Measurements from ENCODE around the gene SCCPDH. TPM values are rescaled to one million over a fixed set of nuclear protein-coding genes. Genes with fewer than 3 reads are reported as not detected.

The SCCPDH gene
- total and polyA plus RNA-seq, 2 donors (not counting 1 experiment from before 2014, with no cell fraction given): 1.7 to 6.6 TPM

DNA sequence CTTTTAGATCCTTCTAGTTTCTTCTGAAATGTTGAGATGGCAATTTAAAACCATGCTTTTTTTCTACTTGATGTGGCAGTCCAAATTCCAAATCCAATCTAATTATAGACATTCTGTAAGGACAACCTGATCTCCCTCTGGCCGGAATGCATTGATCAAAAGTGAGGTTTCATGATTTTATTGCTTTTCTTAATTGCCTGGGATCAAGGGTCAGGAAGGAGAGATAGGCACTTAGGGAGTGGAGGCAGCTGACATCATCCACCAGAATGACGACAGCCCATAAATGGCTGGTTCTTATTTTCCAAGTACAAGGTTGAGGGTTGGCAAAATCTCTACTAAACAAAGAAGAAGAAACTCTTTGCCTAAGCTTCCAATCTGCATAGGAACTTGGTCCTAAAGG, 46.4 kb upstream of the SCCPDH start:
- TF ChIP-seq, protein P1, sequence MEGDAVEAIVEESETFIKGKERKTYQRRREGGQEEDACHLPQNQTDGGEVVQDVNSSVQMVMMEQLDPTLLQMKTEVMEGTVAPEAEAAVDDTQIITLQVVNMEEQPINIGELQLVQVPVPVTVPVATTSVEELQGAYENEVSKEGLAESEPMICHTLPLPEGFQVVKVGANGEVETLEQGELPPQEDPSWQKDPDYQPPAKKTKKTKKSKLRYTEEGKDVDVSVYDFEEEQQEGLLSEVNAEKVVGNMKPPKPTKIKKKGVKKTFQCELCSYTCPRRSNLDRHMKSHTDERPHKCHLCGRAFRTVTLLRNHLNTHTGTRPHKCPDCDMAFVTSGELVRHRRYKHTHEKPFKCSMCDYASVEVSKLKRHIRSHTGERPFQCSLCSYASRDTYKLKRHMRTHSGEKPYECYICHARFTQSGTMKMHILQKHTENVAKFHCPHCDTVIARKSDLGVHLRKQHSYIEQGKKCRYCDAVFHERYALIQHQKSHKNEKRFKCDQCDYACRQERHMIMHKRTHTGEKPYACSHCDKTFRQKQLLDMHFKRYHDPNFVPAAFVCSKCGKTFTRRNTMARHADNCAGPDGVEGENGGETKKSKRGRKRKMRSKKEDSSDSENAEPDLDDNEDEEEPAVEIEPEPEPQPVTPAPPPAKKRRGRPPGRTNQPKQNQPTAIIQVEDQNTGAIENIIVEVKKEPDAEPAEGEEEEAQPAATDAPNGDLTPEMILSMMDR (IDR thresholded peaks at IDR 0.05): no peak
- no peak for TF ChIP-seq EZH2 (IDR thresholded peaks at IDR 0.05; ENCODE audit: borderline replicate concordance, insufficient read depth, low read depth, low read length, poor library complexity, severe bottlenecking)
- intact Hi-C loops (cut with micrococcal nuclease): no loop called here
- H3K9me3 ChIP-seq (ENCODE audit: control extremely low read depth in 1 of 3, control insufficient read depth in 2 of 3, insufficient read depth in 1 of 3, low read length in 2 of 3): peaks cover 0 to 3% (median 0%) of the 10 kb centered on the region in 3 donors
- POLR2A ChIA-PET: no interaction called here
- H3K36me3 ChIP-seq (replicated peaks in 1 of 2; ENCODE audit: control extremely low read depth in 1 of 2, control insufficient read depth in 1 of 2, extremely low read depth in 1 of 2, insufficient read depth in 2 of 2, low read length in 1 of 2): no peaks in the 10 kb centered on the region
- no peaks in the 10 kb centered on the region for H3K79me2 ChIP-seq (ENCODE audit: control insufficient read depth, insufficient read depth, low read length)
- WGBS (ENCODE audit: insufficient coverage): 100% methylated on average over 1 of the region's 2 CpGs
- CTCF ChIA-PET: no interaction called here
- H3K27me3 Mint-ChIP-seq: no peaks in the 10 kb centered on the region
- no peak overlapping the region for H3K4me3 ChIP-seq (ENCODE audit: control extremely low read depth in 1 of 5, extremely low read depth in 1 of 5, insufficient read depth in 1 of 5, low read depth in 2 of 5, low read length in 4 of 5)
- DNase-seq (no peak), ATAC-seq (ENCODE audit: low read depth) (no peak)
- no peak overlapping the region for H3K4me2 ChIP-seq (replicated peaks; ENCODE audit: low read depth, low read length, poor library complexity, severe bottlenecking)
- H3K4me1 ChIP-seq (ENCODE audit: control insufficient read depth in 2 of 2, insufficient read depth in 2 of 2, low read length in 2 of 2): peaks cover 3 to 8% of the 10 kb centered on the region in 2 donors
- no peaks in the 10 kb centered on the region for H3K9me3 Mint-ChIP-seq (ENCODE audit: insufficient read depth)
- H3K9ac ChIP-seq (ENCODE audit: low read length): no peak overlapping the region
- H3K27me3 ChIP-seq (replicated peaks in 1 of 4; ENCODE audit: control extremely low read depth in 1 of 4, control insufficient read depth in 3 of 4, insufficient read depth in 4 of 4, low read length in 3 of 4): no peaks in the 10 kb centered on the region
- H3K4me1 Mint-ChIP-seq: peaks cover 20% of the 10 kb centered on the region
- H4K20me1 ChIP-seq (ENCODE audit: control insufficient read depth, insufficient read depth, low read length, poor library complexity, severe bottlenecking): no peaks in the 10 kb centered on the region
- H3K27ac Mint-ChIP-seq: no peak overlapping the region
- no peak overlapping the region for H3K4me3 Mint-ChIP-seq
- no peak overlapping the region for H2AFZ ChIP-seq (ENCODE audit: insufficient read depth, low read depth, low read length, poor library complexity, severe bottlenecking)
- H3K27ac ChIP-seq (ENCODE audit: low read length in 2 of 2): no peak overlapping the region

DNA sequence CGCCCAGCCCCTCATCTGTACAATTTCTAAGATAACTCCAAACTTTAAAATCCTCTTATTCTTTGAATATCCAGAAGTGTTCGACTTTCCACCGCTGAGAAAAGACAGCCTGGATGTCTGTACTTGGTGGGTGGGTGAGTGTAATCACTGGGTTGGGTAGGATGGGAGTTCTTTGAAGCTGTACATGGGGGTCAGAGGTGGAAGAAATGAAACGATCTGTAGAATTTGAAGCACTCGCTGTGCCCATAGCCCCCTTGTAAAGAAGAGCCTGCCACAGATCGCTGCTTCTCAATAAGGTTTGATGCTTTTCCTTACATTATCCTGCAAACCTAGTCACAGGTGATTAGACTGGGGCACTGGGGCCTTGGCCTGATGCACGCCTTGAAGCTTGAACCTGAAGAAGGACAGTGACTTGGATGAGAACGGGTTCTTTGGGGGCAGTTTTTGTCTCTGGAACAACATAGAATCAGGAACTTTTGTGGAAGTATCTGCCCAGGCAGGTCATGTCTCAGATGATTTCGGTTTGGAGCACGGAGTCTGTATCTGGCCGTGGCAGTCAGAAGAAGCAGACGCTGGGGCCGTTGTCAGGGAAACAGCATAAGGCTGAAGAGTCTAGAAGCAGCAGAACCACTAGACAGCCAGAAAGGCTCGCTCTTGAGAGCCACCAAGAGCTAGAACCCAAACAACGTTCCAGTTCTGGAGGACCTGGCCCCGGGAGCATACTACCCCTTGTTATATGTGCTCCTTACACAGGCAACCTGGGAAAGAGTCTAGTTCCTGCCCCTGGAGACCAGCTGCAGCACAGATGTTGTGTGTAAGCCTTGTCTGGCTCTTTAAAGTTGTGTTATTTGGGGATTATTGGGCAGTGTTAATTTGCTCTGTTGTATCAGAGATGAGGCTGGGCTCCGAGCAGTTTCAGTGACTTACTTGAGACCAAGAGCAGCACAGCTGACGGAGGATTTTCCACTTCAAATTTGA, 45.1 kb upstream of the SCCPDH start:
- Histone ChIP-seq H2AFZ (ENCODE audit: insufficient read depth, low read depth, low read length, poor library complexity, severe bottlenecking) (no peak overlapping the region), H3K4me1 (ENCODE audit: control insufficient read depth in 2 of 2, insufficient read depth in 2 of 2, low read length in 2 of 2) (peaks cover under 1 to 8% of the 10 kb centered on the region in 2 donors), H3K27ac (ENCODE audit: low read length in 2 of 2) (no peak overlapping the region), H3K4me3 (ENCODE audit: control extremely low read depth in 1 of 5, extremely low read depth in 1 of 5, insufficient read depth in 1 of 5, low read depth in 2 of 5, low read length in 4 of 5) (no peak overlapping the region), H4K20me1 (ENCODE audit: control insufficient read depth, insufficient read depth, low read length, poor library complexity, severe bottlenecking) (no peaks in the 10 kb centered on the region), H3K9me3 (ENCODE audit: control extremely low read depth in 1 of 3, control insufficient read depth in 2 of 3, insufficient read depth in 1 of 3, low read length in 2 of 3) (peaks cover 0 to 3% (median 0%) of the 10 kb centered on the region in 3 donors), H3K79me2 (ENCODE audit: control insufficient read depth, insufficient read depth, low read length) (no peaks in the 10 kb centered on the region), H3K4me2 (replicated peaks; ENCODE audit: low read depth, low read length, poor library complexity, severe bottlenecking) (no peak overlapping the region), H3K27me3 (replicated peaks in 1 of 4; ENCODE audit: control extremely low read depth in 1 of 4, control insufficient read depth in 3 of 4, insufficient read depth in 4 of 4, low read length in 3 of 4) (no peaks in the 10 kb centered on the region), H3K9ac (ENCODE audit: low read length) (no peak overlapping the region), H3K36me3 (replicated peaks in 1 of 2; ENCODE audit: control extremely low read depth in 1 of 2, control insufficient read depth in 1 of 2, extremely low read depth in 1 of 2, insufficient read depth in 2 of 2, low read length in 1 of 2) (no peaks in the 10 kb centered on the region)
- Mint-ChIP-seq H3K4me3 (no peak overlapping the region), H3K4me1 (peaks cover 15% of the 10 kb centered on the region), H3K27me3 (no peaks in the 10 kb centered on the region), H3K9me3 (ENCODE audit: insufficient read depth) (no peaks in the 10 kb centered on the region), H3K27ac (no peak overlapping the region)
- ChIA-PET CTCF (no interaction called here), POLR2A (no interaction called here)
- 91% methylated on average over 17 of the region's 18 CpGs for WGBS (ENCODE audit: insufficient coverage)
- TF ChIP-seq EZH2 (IDR thresholded peaks at IDR 0.05; ENCODE audit: borderline replicate concordance, insufficient read depth, low read depth, low read length, poor library complexity, severe bottlenecking): no peak
- TF ChIP-seq, protein P1 (IDR thresholded peaks at IDR 0.05): no peak
- intact Hi-C loops (cut with micrococcal nuclease): no loop called here
- DNase-seq: no peak
- ATAC-seq (ENCODE audit: low read depth): no peak
